Type B pancreatic cell (in vitro differentiated cells): ENCODE results near the gene TMEM59. TPM values are rescaled to one million over a fixed set of nuclear protein-coding genes. Genes with fewer than 3 reads are reported as not detected.

Experiments
- DNase-seq: peaks from one replicate; pipeline ENCODE4 v3.0.0; 2021; ENCODE audit warnings: mixed read lengths; ENCODE audit not compliant: unreplicated experiment; ENCODE audit errors: extremely low spot score
- H3K27ac Mint-ChIP-seq: 2 replicates; pipeline ENCODE4 v1.8.0; 2021; ENCODE audit warnings: mild to moderate bottlenecking, mixed read lengths
- H3K27me3 Mint-ChIP-seq: 2 replicates; pipeline ENCODE4 v1.8.0; 2021; ENCODE audit warnings: mixed read lengths
- H3K36me3 Mint-ChIP-seq: 2 replicates; pipeline ENCODE4 v1.8.0; 2021; ENCODE audit warnings: mixed read lengths
- H3K4me1 Mint-ChIP-seq: one replicate; pipeline ENCODE4 v1.8.0; 2021; ENCODE audit warnings: mixed read lengths; ENCODE audit not compliant: unreplicated experiment
- H3K4me3 Mint-ChIP-seq: 2 replicates; pipeline ENCODE4 v1.8.0; 2021; ENCODE audit warnings: mild to moderate bottlenecking, mixed read lengths
- H3K9me3 Mint-ChIP-seq: 2 replicates; pipeline ENCODE4 v1.8.0; 2021; ENCODE audit warnings: mixed read lengths
- total RNA-seq: library from RNA; stranded (reverse); gene quantifications from 2 replicates; pipeline ENCODE4 v1.2.1, GENCODE V29; 2021; ENCODE audit warnings: low replicate concordance
- TF ChIP-seq, protein P1 (sequence below): fragments of 200-600 bp; sonication (generic); conservative IDR thresholded peaks from 2 replicates; pipeline ENCODE4 v1.5.0; 2021; ENCODE audit warnings: antibody characterized with exemption, mild to moderate bottlenecking

Gene TMEM59
- total RNA-seq, 1 donor from 2014 or later: 283 TPM

DNA sequence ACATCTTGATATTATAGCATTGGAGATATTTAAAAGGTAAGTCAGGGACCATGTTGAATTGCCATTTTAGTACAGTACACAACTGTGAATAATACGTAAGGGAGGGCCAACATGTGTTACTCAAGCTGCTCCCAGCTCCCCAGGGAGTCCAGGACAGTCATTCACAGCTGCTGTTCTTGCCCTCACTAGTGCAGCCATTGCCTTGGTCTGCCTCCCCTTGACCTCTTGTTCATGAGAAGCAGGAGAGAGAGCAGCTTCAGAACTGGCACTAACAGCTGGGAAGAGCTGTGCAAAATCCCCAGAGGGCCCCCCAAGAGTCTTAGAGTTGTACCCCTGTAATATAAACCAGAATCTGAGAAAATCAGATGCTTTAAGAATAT, 16.8 kb upstream of the TMEM59 start:
- H3K4me1 Mint-ChIP-seq: no peaks in the 10 kb centered on the region
- H3K4me3 Mint-ChIP-seq: no peak overlapping the region
- TF ChIP-seq, protein P1, sequence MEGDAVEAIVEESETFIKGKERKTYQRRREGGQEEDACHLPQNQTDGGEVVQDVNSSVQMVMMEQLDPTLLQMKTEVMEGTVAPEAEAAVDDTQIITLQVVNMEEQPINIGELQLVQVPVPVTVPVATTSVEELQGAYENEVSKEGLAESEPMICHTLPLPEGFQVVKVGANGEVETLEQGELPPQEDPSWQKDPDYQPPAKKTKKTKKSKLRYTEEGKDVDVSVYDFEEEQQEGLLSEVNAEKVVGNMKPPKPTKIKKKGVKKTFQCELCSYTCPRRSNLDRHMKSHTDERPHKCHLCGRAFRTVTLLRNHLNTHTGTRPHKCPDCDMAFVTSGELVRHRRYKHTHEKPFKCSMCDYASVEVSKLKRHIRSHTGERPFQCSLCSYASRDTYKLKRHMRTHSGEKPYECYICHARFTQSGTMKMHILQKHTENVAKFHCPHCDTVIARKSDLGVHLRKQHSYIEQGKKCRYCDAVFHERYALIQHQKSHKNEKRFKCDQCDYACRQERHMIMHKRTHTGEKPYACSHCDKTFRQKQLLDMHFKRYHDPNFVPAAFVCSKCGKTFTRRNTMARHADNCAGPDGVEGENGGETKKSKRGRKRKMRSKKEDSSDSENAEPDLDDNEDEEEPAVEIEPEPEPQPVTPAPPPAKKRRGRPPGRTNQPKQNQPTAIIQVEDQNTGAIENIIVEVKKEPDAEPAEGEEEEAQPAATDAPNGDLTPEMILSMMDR: no peak
- no peak for DNase-seq
- H3K9me3 Mint-ChIP-seq: no peaks in the 10 kb centered on the region
- H3K36me3 Mint-ChIP-seq: peaks cover 4% of the 10 kb centered on the region
- H3K27ac Mint-ChIP-seq: no peak overlapping the region
- no peaks in the 10 kb centered on the region for H3K27me3 Mint-ChIP-seq

DNA sequence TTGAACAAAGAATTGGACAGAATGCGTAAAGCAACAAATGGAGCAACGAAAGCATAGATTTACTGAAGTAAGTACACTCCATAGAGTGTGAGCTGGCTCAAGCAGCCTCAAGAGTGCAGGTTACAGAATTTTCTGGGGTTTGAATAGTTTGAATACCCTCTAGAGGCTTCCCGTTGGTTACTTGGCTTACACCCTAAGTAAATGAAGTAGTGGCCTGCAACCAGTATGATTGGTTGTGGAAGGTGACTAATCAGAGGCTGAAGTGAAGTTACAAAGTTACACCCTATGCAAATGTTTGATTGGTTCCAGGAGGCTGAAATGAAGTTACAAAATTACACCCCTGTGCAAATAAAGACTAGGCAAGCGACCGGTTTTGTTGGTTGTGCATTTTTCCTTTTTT, 11.3 kb upstream of the TMEM59 start:
- Mint-ChIP-seq H3K36me3 (no peaks in the 10 kb centered on the region), H3K9me3 (no peaks in the 10 kb centered on the region), H3K4me3 (no peak overlapping the region), H3K27ac (no peak overlapping the region), H3K4me1 (no peaks in the 10 kb centered on the region), H3K27me3 (no peaks in the 10 kb centered on the region)
- no peak for DNase-seq
- TF ChIP-seq, protein P1: no peak

DNA sequence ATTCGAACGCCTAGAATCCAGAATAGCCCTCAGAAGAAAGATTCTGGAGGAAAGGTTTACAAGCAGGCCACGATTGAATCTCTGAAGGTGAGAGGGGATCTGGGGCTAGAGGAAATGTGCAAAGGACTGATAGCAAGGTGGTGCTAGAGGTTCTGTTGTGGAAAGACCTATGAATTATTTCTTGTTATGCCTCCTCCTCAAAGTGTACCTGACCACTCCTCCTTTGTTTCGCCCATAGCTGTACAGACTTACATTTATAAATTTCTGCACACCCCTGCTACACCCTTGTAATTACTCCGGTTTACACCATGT, 1.4 kb upstream of the TMEM59 start:
- TF ChIP-seq, protein P1: no peak
- peaks cover 6% of the 10 kb centered on the region for H3K36me3 Mint-ChIP-seq
- H3K4me3 Mint-ChIP-seq: no peak overlapping the region
- no peaks in the 10 kb centered on the region for H3K9me3 Mint-ChIP-seq
- no peaks in the 10 kb centered on the region for H3K27me3 Mint-ChIP-seq
- no peak for DNase-seq
- H3K4me1 Mint-ChIP-seq: peaks cover 12% of the 10 kb centered on the region
- no peak overlapping the region for H3K27ac Mint-ChIP-seq

DNA sequence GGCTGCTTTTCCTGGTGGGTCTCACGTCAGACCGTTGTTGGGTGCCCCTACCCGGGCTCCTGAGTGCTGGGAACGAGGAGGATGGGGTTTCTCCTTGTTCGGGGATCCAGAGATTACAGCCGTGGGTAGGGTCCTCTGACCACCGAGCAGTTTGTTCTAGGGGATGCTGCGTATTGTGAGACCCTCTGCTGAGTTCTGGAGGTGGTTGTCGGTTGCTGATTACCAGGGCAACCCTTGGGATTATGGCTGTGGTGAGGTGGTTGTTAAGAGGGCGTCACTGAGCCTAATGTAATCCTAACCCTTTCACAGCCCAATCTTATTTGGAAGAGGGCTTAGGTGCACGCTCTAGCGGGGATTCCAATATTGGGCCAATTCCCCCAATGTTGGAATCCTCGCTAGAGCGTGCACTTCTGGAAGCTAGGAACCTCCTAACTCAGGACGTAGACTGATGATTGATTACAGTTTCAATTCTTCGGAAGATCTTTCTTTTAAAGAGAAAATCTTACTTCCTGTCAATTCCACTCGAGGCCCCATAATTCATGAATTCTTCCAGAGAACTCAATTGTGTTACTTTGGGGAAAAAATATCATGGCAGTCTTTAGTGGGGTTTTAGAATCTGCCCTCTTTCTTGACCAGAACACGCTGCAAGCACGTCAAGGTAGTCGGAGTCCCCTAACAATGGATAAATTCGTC, 887 bp upstream of the TMEM59 start:
- H3K27ac Mint-ChIP-seq: no peak overlapping the region
- H3K9me3 Mint-ChIP-seq: no peaks in the 10 kb centered on the region
- H3K4me1 Mint-ChIP-seq: peaks cover 12% of the 10 kb centered on the region
- TF ChIP-seq, protein P1: no peak
- no peak overlapping the region for H3K4me3 Mint-ChIP-seq
- no peak for DNase-seq
- H3K36me3 Mint-ChIP-seq: peaks cover 6% of the 10 kb centered on the region
- no peaks in the 10 kb centered on the region for H3K27me3 Mint-ChIP-seq

DNA sequence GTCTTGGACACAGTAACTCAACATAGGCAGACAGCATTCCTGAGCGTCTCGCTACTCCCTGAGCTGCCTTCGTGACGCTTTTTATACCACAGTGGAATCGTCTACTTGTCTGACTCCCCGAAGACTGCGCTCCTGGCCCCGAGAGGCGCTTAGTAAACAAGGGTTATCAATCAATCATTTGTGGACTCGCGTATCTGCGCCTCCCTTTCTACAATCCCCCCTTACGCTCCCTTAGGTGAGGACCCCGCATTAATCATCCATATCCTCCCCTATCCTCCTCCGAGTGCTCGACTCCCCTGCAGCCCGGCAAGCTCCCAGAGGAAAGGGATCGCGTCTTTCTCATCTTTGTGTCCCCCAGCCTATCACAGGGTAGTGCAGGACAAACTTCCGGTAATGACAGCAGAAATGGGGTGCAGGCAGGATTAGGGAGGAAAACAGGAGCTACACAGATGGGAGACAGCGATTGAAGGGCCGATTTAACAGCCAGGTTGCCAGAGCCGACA, 522 bp downstream of the TMEM59 start:
- Mint-ChIP-seq H3K4me3 (no peak overlapping the region), H3K27ac (no peak overlapping the region), H3K36me3 (peaks cover 2% of the 10 kb centered on the region), H3K4me1 (peaks cover 18% of the 10 kb centered on the region), H3K27me3 (no peaks in the 10 kb centered on the region), H3K9me3 (no peaks in the 10 kb centered on the region)
- TF ChIP-seq, protein P1: no peak
- DNase-seq: no peak
